Neural progenitor cell (in vitro differentiated cells): Measurements from ENCODE around the gene NFKBIA. TPM values are rescaled to one million over a fixed set of nuclear protein-coding genes. Genes with fewer than 3 reads are reported as not detected.
"Not testable (repeated sequence)": the region's sequence is repeated elsewhere in the genome, so short reads cannot be mapped to it uniquely, and the experiment has no call there.

Source experiments
- DNase-seq: peaks from one replicate; pipeline ENCODE4 v3.0.0-alpha.2; 2016; ENCODE audit warnings: low spot score
- H2AFZ ChIP-seq: fragments of 200-600 bp; sonication (generic); replicated peaks from 2 replicates; pipeline ENCODE4 v1.6.1; 2016; ENCODE audit warnings: antibody characterized with exemption
- H3F3A ChIP-seq: fragments of 200-600 bp; sonication (generic); 2 replicates; pipeline ENCODE4 v1.6.1; 2016; ENCODE audit warnings: antibody characterized with exemption, low read depth
- H3K27ac ChIP-seq: fragments of 200-600 bp; sonication (generic); 2 replicates; pipeline ENCODE4 v1.5.1; 2016; ENCODE audit warnings: mild to moderate bottlenecking
- H3K27me3 ChIP-seq: fragments of 200-600 bp; sonication (generic); 2 replicates; pipeline ENCODE4 v1.6.1; 2016; ENCODE audit warnings: mild to moderate bottlenecking, moderate library complexity
- H3K36me3 ChIP-seq: fragments of 200-600 bp; sonication (generic); 2 replicates; pipeline ENCODE4 v1.5.1; 2016
- H3K4me1 ChIP-seq: fragments of 200-600 bp; sonication (generic); 2 replicates; pipeline ENCODE4 v1.6.1; 2016; ENCODE audit warnings: mixed run types
- H3K4me2 ChIP-seq: fragments of 200-600 bp; sonication (generic); 2 replicates; pipeline ENCODE4 v1.6.1; 2016
- H3K4me3 ChIP-seq: fragments of 200-600 bp; sonication (generic); 2 replicates; pipeline ENCODE4 v1.5.1; 2016
- H3K79me2 ChIP-seq: fragments of 200-600 bp; sonication (generic); 2 replicates; pipeline ENCODE4 v1.6.1; 2016; ENCODE audit warnings: low read depth
- H3K9ac ChIP-seq: fragments of 200-600 bp; sonication (generic); 2 replicates; pipeline ENCODE4 v1.6.1; 2016
- H3K9me3 ChIP-seq: fragments of 200-600 bp; sonication (generic); 2 replicates; pipeline ENCODE4 v1.5.1; 2016; ENCODE audit warnings: low read depth
- H4K20me1 ChIP-seq: fragments of 200-600 bp; sonication (generic); 2 replicates; pipeline ENCODE4 v1.6.1; 2016; ENCODE audit warnings: low read depth
- H3K27ac Mint-ChIP-seq: 3 replicates; pipeline ENCODE4 v1.8.0; 2021; ENCODE audit warnings: mixed read lengths
- H3K27me3 Mint-ChIP-seq: 2 replicates; pipeline ENCODE4 v1.8.0; 2022; ENCODE audit warnings: low read depth, mild to moderate bottlenecking, inconsistent platforms, moderate library complexity, mixed read lengths; ENCODE audit not compliant: insufficient read depth
- H3K36me3 Mint-ChIP-seq: 3 replicates; pipeline ENCODE4 v1.8.0; 2021; ENCODE audit warnings: mixed read lengths
- H3K4me1 Mint-ChIP-seq: 3 replicates; pipeline ENCODE4 v1.8.0; 2021; ENCODE audit warnings: mixed read lengths
- H3K4me3 Mint-ChIP-seq: 3 replicates; pipeline ENCODE4 v1.8.0; 2021; ENCODE audit warnings: mild to moderate bottlenecking, moderate library complexity, mixed read lengths
- H3K9me3 Mint-ChIP-seq: 3 replicates; pipeline ENCODE4 v1.8.0; 2020; ENCODE audit warnings: mixed read lengths
- CTCF ChIP-seq: fragments of 200-600 bp; sonication (generic); IDR thresholded peaks from 2 replicates; pipeline ENCODE4 v1.5.1; 2017; ENCODE audit warnings: antibody characterized with exemption, mild to moderate bottlenecking
- EZH2 ChIP-seq: fragments of 200-600 bp; sonication (generic); IDR thresholded peaks from 2 replicates; pipeline ENCODE4 v1.6.1; 2017; ENCODE audit warnings: antibody characterized with exemption, mild to moderate bottlenecking, moderate library complexity
- EZH2phosphoT487 ChIP-seq: fragments of 200-600 bp; sonication (generic); IDR thresholded peaks from 2 replicates; pipeline ENCODE4 v1.6.1; 2017; ENCODE audit warnings: antibody characterized with exemption
- total RNA-seq: library from RNA; depleted of rRNA; stranded (reverse); fragments of >200 nt; gene quantifications from 2 replicates; pipeline ENCODE4 v1.2.3, GENCODE V29; 2015; ENCODE audit warnings: low replicate concordance

Gene NFKBIA
- total RNA-seq, 1 donor from 2014 or later = 26.4 TPM

- no peak for TF ChIP-seq CTCF
- no peak for TF ChIP-seq EZH2
- TF ChIP-seq EZH2phosphoT487 = no peak
- peaks cover 9% of the 10 kb centered on the region for H3K36me3 Mint-ChIP-seq
- Histone ChIP-seq H3F3A (peaks cover 5% of the 10 kb centered on the region), H3K36me3 (no peaks in the 10 kb centered on the region), H3K4me3 (no peak overlapping the region), H3K27me3 (no peaks in the 10 kb centered on the region), H4K20me1 (peaks cover 15% of the 10 kb centered on the region), H2AFZ (no peak overlapping the region), H3K4me2 (no peak overlapping the region), H3K9me3 (no peaks in the 10 kb centered on the region), H3K27ac (no peak overlapping the region), H3K9ac (no peak overlapping the region), H3K4me1 (no peaks in the 10 kb centered on the region), H3K79me2 (peaks cover 11% of the 10 kb centered on the region)
- DNase-seq = no peak
- no peak overlapping the region for H3K4me3 Mint-ChIP-seq
- H3K4me1 Mint-ChIP-seq = peaks cover 17% of the 10 kb centered on the region
- H3K27ac Mint-ChIP-seq = no peak overlapping the region
- no peaks in the 10 kb centered on the region for H3K9me3 Mint-ChIP-seq
- peaks cover 8% of the 10 kb centered on the region for H3K27me3 Mint-ChIP-seq
Measured at GRCh38 chr14:35399083-35399937, 5.2 kb downstream of the NFKBIA start.

- no peak overlapping the region for H3K4me3 Mint-ChIP-seq
- Histone ChIP-seq H3K4me3 (no peak overlapping the region), H2AFZ (no peak overlapping the region), H4K20me1 (peaks cover 9% of the 10 kb centered on the region), H3K27me3 (no peaks in the 10 kb centered on the region), H3K27ac (no peak overlapping the region), H3K4me1 (no peaks in the 10 kb centered on the region), H3K9me3 (no peaks in the 10 kb centered on the region), H3K9ac (no peak overlapping the region), H3K4me2 (no peak overlapping the region), H3F3A (peaks cover 4% of the 10 kb centered on the region), H3K79me2 (peaks cover 4% of the 10 kb centered on the region), H3K36me3 (no peaks in the 10 kb centered on the region)
- no peak for TF ChIP-seq EZH2
- TF ChIP-seq EZH2phosphoT487 = no peak
- TF ChIP-seq CTCF = no peak
- H3K27me3 Mint-ChIP-seq = peaks cover 5% of the 10 kb centered on the region
- peaks cover 9% of the 10 kb centered on the region for H3K36me3 Mint-ChIP-seq
- peaks cover 12% of the 10 kb centered on the region for H3K4me1 Mint-ChIP-seq
- no peak overlapping the region for H3K27ac Mint-ChIP-seq
- no peak for DNase-seq
- H3K9me3 Mint-ChIP-seq = no peaks in the 10 kb centered on the region
Measured at GRCh38 chr14:35398071-35398584, 6.4 kb downstream of the NFKBIA start.

- DNase-seq, H3K9me3 ChIP-seq, H2AFZ ChIP-seq, H3K27ac Mint-ChIP-seq, H3F3A ChIP-seq, H3K36me3 Mint-ChIP-seq, H3K36me3 ChIP-seq, H3K4me3 Mint-ChIP-seq, H3K27ac ChIP-seq, H3K9me3 Mint-ChIP-seq, H3K4me3 ChIP-seq, H3K4me2 ChIP-seq, H3K79me2 ChIP-seq, H3K27me3 Mint-ChIP-seq, H4K20me1 ChIP-seq, H3K27me3 ChIP-seq, H3K9ac ChIP-seq, H3K4me1 ChIP-seq: not testable (repeated sequence)
- H3K4me1 Mint-ChIP-seq = peaks cover 11% of the 10 kb centered on the region
Measured at GRCh38 chr14:35396610-35397009, 7.9 kb downstream of the NFKBIA start.

GRCh38 chr14:35395283-35395682 is 9.3 kb downstream of the NFKBIA start:
- H3K79me2 ChIP-seq = no peaks in the 10 kb centered on the region
- H2AFZ ChIP-seq = no peak overlapping the region
- no peaks in the 10 kb centered on the region for H3K4me1 ChIP-seq
- Mint-ChIP-seq H3K4me3 (no peak overlapping the region), H3K9me3 (no peaks in the 10 kb centered on the region), H3K36me3 (peaks cover 5% of the 10 kb centered on the region), H3K27ac (no peak overlapping the region), H3K27me3 (peaks cover 7% of the 10 kb centered on the region), H3K4me1 (peaks cover 11% of the 10 kb centered on the region)
- no peak overlapping the region for H3K4me3 ChIP-seq
- H3K4me2 ChIP-seq = no peak overlapping the region
- H3K36me3 ChIP-seq = no peaks in the 10 kb centered on the region
- H3K27me3 ChIP-seq = no peaks in the 10 kb centered on the region
- no peaks in the 10 kb centered on the region for H4K20me1 ChIP-seq
- no peak for DNase-seq
- TF ChIP-seq CTCF = no peak
- no peak for TF ChIP-seq EZH2
- TF ChIP-seq EZH2phosphoT487 = no peak
- no peak overlapping the region for H3K9ac ChIP-seq
- H3K9me3 ChIP-seq = no peaks in the 10 kb centered on the region
- H3F3A ChIP-seq = peaks cover 4% of the 10 kb centered on the region
- H3K27ac ChIP-seq = no peak overlapping the region
